GM12878 (cell line): ENCODE data around the gene HOXD9.

Experiments used
- CTCF ChIP-seq, 3 experiments: IDR thresholded peaks in 2 of 3; conservative IDR thresholded peaks in 1 of 3; 2 replicates each; pipeline ENCODE4 v1.5.1; 2011; ENCODE audit warnings: low read depth in 3 of 3, low read length in 3 of 3, mild to moderate bottlenecking in 3 of 3, control low read depth in 2 of 3, moderate library complexity in 2 of 3, inconsistent platforms in 1 of 3, mixed read lengths in 1 of 3; ENCODE audit not compliant: control insufficient read depth in 2 of 3, insufficient read depth in 1 of 3; ENCODE audit errors: extremely low read depth in 1 of 3
- POLR2AphosphoS5 ChIP-seq: IDR thresholded peaks from 2 replicates; pipeline ENCODE4 v1.6.1; 2011; ENCODE audit warnings: mild to moderate bottlenecking, low read length, inconsistent platforms
- SMARCA5 ChIP-seq: fragments of 450-650 bp; IDR thresholded peaks from 2 replicates; pipeline ENCODE4 v1.6.1; 2017; ENCODE audit warnings: mild to moderate bottlenecking
- YBX1 ChIP-seq: fragments of 450-650 bp; IDR thresholded peaks from 2 replicates; pipeline ENCODE4 v1.6.1; 2016; ENCODE audit warnings: antibody characterized with exemption
- TF ChIP-seq, protein P1 (sequence below): fragments of 450-650 bp; IDR thresholded peaks from 2 replicates; pipeline ENCODE4 v1.6.1; 2014; ENCODE audit warnings: mild to moderate bottlenecking

DNA sequence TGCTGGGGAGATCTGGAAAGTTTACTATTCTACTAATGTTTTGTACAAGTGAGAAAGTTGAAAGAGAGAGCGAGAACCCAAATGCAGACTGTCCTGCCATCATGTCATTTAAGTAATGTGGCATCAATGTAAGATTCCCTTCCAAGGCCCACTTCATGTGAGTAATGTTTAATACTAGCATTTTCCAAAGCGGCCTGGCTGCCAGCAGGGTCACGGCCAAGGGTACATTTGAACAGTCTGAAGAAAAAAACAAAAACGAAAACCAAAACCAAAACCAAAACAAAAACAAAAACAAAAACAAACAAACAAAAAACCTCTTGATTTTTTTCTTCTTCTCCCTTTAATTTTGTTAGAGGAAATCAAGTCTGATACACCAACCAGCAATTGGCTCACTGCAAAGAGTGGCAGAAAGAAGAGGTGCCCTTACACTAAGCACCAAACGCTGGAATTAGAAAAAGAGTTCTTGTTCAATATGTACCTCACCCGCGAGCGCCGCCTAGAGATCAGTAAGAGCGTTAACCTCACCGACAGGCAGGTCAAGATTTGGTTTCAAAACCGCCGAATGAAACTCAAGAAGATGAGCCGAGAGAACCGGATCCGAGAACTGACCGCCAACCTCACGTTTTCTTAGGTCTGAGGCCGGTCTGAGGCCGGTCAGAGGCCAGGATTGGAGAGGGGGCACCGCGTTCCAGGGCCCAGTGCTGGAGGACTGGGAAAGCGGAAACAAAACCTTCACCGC, 3.7 kb upstream of the HOXD9 start:
- TF ChIP-seq CTCF (IDR thresholded peaks at IDR 0.05 in 2 of 3, conservative IDR thresholded peaks at IDR 0.05 in 1 of 3; ENCODE audit: control insufficient read depth in 2 of 3, extremely low read depth in 1 of 3, insufficient read depth in 1 of 3, low read depth in 3 of 3, low read length in 3 of 3) = peak; percentile 31 to 55 (median 47); a peak in 5 of 6 replicates
- no peak for TF ChIP-seq POLR2AphosphoS5
- no peak for TF ChIP-seq YBX1
- TF ChIP-seq, protein P1, sequence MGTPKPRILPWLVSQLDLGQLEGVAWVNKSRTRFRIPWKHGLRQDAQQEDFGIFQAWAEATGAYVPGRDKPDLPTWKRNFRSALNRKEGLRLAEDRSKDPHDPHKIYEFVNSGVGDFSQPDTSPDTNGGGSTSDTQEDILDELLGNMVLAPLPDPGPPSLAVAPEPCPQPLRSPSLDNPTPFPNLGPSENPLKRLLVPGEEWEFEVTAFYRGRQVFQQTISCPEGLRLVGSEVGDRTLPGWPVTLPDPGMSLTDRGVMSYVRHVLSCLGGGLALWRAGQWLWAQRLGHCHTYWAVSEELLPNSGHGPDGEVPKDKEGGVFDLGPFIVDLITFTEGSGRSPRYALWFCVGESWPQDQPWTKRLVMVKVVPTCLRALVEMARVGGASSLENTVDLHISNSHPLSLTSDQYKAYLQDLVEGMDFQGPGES = no peak
- no peak for TF ChIP-seq SMARCA5
